Measurements from ENCODE around the gene ZIC1. TPM values are rescaled to one million over a fixed set of nuclear protein-coding genes. Genes with fewer than 3 reads are reported as not detected.

ZIC1 gene
- total RNA-seq, 3 donors from 2014 or later: 0.48 TPM; not detected in 2

GRCh38 chr3:147369661-147370123 is 39.5 kb upstream of the ZIC1 start:
- no peak for TF ChIP-seq CTCF (IDR thresholded peaks at IDR 0.05)
- no peak for ATAC-seq
- no peaks in the 10 kb centered on the region for H3K4me1 ChIP-seq (ENCODE audit: low read depth)
- intact Hi-C loops (cut with DNase I, micrococcal nuclease): no loop called here
- no peak for DNase-seq
- H3K9me3 ChIP-seq: no peaks in the 10 kb centered on the region
- no peaks in the 10 kb centered on the region for H3K36me3 ChIP-seq (ENCODE audit: low read depth)
- no peak overlapping the region for H3K4me3 ChIP-seq

DNA sequence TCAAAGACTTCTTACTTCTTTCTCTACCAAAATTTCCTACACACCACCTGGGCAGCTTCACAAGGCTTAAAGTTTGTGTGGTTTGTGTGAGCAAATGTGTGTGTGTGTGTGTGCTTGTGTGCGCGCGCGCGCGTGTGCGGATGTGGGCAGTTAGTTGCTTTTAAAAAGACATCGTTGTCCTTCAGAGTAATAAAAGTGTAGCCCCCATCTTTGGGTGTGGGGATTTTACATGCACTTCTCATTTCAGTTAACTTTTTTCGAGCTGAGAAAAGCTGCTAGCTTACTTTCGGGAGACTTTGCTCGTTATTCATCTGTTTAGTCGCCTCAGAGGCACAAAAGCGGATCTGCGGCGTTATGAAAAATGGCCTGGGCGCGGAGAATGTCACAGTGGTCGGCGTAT is 38.8 kb upstream of the ZIC1 start:
- no peak overlapping the region for H3K4me3 ChIP-seq
- H3K4me1 ChIP-seq (ENCODE audit: low read depth): no peaks in the 10 kb centered on the region
- DNase-seq (no peak), ATAC-seq (no peak)
- TF ChIP-seq CTCF (IDR thresholded peaks at IDR 0.05): no peak
- intact Hi-C loops (cut with DNase I, micrococcal nuclease): no loop called here
- no peaks in the 10 kb centered on the region for H3K36me3 ChIP-seq (ENCODE audit: low read depth)
- no peaks in the 10 kb centered on the region for H3K9me3 ChIP-seq

- no peaks in the 10 kb centered on the region for H3K36me3 ChIP-seq (ENCODE audit: low read depth)
- ATAC-seq: no peak
- no peak for DNase-seq
- no peak for TF ChIP-seq CTCF (IDR thresholded peaks at IDR 0.05)
- no peaks in the 10 kb centered on the region for H3K4me1 ChIP-seq (ENCODE audit: low read depth)
- H3K9me3 ChIP-seq: no peaks in the 10 kb centered on the region
- no peak overlapping the region for H3K4me3 ChIP-seq
- intact Hi-C loops (cut with DNase I, micrococcal nuclease): no loop called here
Measured at GRCh38 chr3:147371140-147371539, 38.0 kb upstream of the ZIC1 start.

DNA sequence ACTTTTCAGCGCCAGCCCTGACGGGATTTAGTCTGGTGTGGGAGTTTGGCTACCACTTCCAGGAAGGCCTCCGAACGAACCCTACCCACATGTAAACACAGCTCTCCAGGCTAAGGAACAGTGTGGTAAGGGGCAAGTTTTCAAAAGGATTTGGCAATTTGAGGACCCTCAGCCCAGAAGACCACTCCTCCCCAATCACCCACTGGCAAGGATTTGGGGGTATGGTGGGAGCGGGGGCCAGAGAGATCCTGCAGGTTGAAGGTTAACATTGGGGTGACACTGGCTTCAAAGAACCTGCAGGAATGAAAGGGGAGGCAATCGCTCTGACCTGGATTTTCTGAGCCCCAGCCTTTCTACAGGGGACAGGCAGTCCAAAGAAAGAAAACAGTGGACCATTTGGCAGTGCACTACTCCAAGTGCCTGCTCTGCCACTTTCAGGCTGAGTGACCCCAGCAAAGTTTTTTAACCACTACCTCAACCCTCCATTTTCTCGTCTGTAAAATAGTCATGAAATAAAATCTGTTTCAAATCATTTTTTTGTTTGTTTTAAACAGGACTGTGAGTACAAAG is 37.3 kb upstream of the ZIC1 start:
- no peaks in the 10 kb centered on the region for H3K9me3 ChIP-seq
- TF ChIP-seq CTCF (IDR thresholded peaks at IDR 0.05): no peak
- DNase-seq: no peak
- intact Hi-C loops (cut with DNase I, micrococcal nuclease): no loop called here
- no peaks in the 10 kb centered on the region for H3K4me1 ChIP-seq (ENCODE audit: low read depth)
- no peak for ATAC-seq
- H3K4me3 ChIP-seq: no peak overlapping the region
- no peaks in the 10 kb centered on the region for H3K36me3 ChIP-seq (ENCODE audit: low read depth)

GRCh38 chr3:147372525-147373027 is 36.6 kb upstream of the ZIC1 start:
- no peak overlapping the region for H3K4me3 ChIP-seq
- no peak for ATAC-seq
- H3K36me3 ChIP-seq (ENCODE audit: low read depth): no peaks in the 10 kb centered on the region
- intact Hi-C loops (cut with DNase I, micrococcal nuclease): no loop called here
- no peaks in the 10 kb centered on the region for H3K4me1 ChIP-seq (ENCODE audit: low read depth)
- H3K9me3 ChIP-seq: no peaks in the 10 kb centered on the region
- no peak for TF ChIP-seq CTCF (IDR thresholded peaks at IDR 0.05)
- DNase-seq: no peak

DNA sequence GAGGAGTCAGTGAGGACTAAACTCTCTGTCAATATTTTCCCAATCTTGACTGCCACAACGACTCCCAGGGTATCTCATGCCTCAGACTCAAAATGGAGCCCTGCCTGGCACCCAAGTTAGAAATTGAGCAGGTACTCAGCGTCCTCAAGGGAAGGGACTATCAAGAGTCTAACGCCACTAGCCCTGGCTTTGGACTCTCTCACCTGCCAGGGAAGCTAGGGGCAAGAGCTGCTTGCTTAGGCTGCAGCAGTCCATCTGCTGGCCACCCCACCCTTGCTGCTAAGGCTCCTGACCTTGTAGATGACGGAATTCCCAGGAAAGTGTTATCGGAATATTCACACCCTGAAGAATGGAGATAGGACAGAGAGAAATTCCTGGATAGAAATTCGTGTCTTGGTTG is 35.9 kb upstream of the ZIC1 start:
- no peak for DNase-seq
- TF ChIP-seq CTCF (IDR thresholded peaks at IDR 0.05): no peak
- Histone ChIP-seq H3K4me3 (no peak overlapping the region), H3K4me1 (ENCODE audit: low read depth) (no peaks in the 10 kb centered on the region), H3K9me3 (no peaks in the 10 kb centered on the region), H3K36me3 (ENCODE audit: low read depth) (no peaks in the 10 kb centered on the region)
- intact Hi-C loops (cut with DNase I, micrococcal nuclease): no loop called here
- no peak for ATAC-seq
